HepG2 (cell line): ENCODE data around the gene TTC6. TPM values are rescaled to one million over a fixed set of nuclear protein-coding genes. Genes with fewer than 3 reads are reported as not detected.

ENCODE experiments used
- AGO2 ChIP-seq: fragments of 200-400 bp; formaldehyde crosslinking; optimal IDR thresholded peaks from 2 replicates; pipeline ENCODE3; 2017; ENCODE audit warnings: mild to moderate bottlenecking, low read depth, low read length, moderate library complexity
- AHDC1 ChIP-seq: sonication (generic); formaldehyde crosslinking; IDR thresholded peaks from 2 replicates; pipeline ENCODE4 v1.5.1; 2020; ENCODE audit warnings: mild to moderate bottlenecking, missing genetic modification reagents, borderline replicate concordance
- CTCF ChIP-seq: sonication (generic); formaldehyde crosslinking; IDR thresholded peaks from 2 replicates; pipeline ENCODE4 v1.5.0; 2020; ENCODE audit warnings: mild to moderate bottlenecking, missing genetic modification reagents, moderate library complexity
- GATA4 ChIP-seq: sonication (generic); IDR thresholded peaks from 2 replicates; pipeline ENCODE4 v1.6.1; 2016; ENCODE audit warnings: antibody characterized with exemption, low read depth, borderline replicate concordance
- ISL2 ChIP-seq: sonication (generic); formaldehyde crosslinking; IDR thresholded peaks from 2 replicates; pipeline ENCODE4 v1.5.0; 2020; ENCODE audit warnings: missing genetic modification reagents
- MLX ChIP-seq: IDR thresholded peaks from 2 replicates; pipeline ENCODE4 v1.6.1; 2016
- PHF5A ChIP-seq: IDR thresholded peaks from one replicate; pipeline ENCODE4 v1.6.1; 2018; ENCODE audit warnings: low read depth, missing genetic modification reagents; ENCODE audit not compliant: unreplicated experiment
- POLR2A ChIP-seq, 2 experiments: IDR thresholded peaks; 2 replicates each; pipeline ENCODE4 v1.6.1; 2011; ENCODE audit warnings: low read depth in 2 of 2, low read length in 2 of 2, mild to moderate bottlenecking in 1 of 2, moderate library complexity in 1 of 2; ENCODE audit not compliant: insufficient read depth in 1 of 2
- RCOR2 ChIP-seq: IDR thresholded peaks from 2 replicates; pipeline ENCODE4 v1.6.1; 2016; ENCODE audit warnings: missing biosample characterization, missing genetic modification reagents
- REL ChIP-seq: sonication (generic); formaldehyde crosslinking; conservative IDR thresholded peaks from 2 replicates; pipeline ENCODE4 v1.8.0; 2022; ENCODE audit warnings: mild to moderate bottlenecking, missing genetic modification reagents, moderate library complexity
- SIX4 ChIP-seq: sonication (generic); formaldehyde crosslinking; IDR thresholded peaks from 2 replicates; pipeline ENCODE4 v1.4.0; 2020; ENCODE audit warnings: missing genetic modification reagents
- ZNF263 ChIP-seq: sonication (generic); formaldehyde crosslinking; IDR thresholded peaks from 2 replicates; pipeline ENCODE4 v1.4.0; 2020; ENCODE audit warnings: missing genetic modification reagents
- ZNF326 ChIP-seq: sonication (generic); formaldehyde crosslinking; IDR thresholded peaks from 2 replicates; pipeline ENCODE4 v1.4.0; 2020; ENCODE audit warnings: missing genetic modification reagents, borderline replicate concordance
- ZNF33A ChIP-seq: sonication (generic); formaldehyde crosslinking; IDR thresholded peaks from 2 replicates; pipeline ENCODE4 v1.5.1; 2020; ENCODE audit warnings: missing genetic modification reagents, mild to moderate bottlenecking, moderate library complexity, borderline replicate concordance
- ZNF503 ChIP-seq: sonication (generic); formaldehyde crosslinking; IDR thresholded peaks from 2 replicates; pipeline ENCODE4 v1.4.0; 2020; ENCODE audit warnings: missing genetic modification reagents
- ZNF564 ChIP-seq: sonication (generic); formaldehyde crosslinking; IDR thresholded peaks from 2 replicates; pipeline ENCODE4 v1.8.1; 2023; ENCODE audit warnings: mild to moderate bottlenecking, missing genetic modification reagents
- ZNF607 ChIP-seq: sonication (generic); formaldehyde crosslinking; IDR thresholded peaks from 2 replicates; pipeline ENCODE4 v1.5.1; 2020; ENCODE audit warnings: missing genetic modification reagents, mild to moderate bottlenecking, borderline replicate concordance
- ZNF749 ChIP-seq: sonication (generic); formaldehyde crosslinking; IDR thresholded peaks from 2 replicates; pipeline ENCODE4 v1.8.0; 2022; ENCODE audit warnings: mild to moderate bottlenecking, missing genetic modification reagents, moderate library complexity, borderline replicate concordance
- ZNF761 ChIP-seq: sonication (generic); formaldehyde crosslinking; conservative IDR thresholded peaks from 2 replicates; pipeline ENCODE4 v1.4.0; 2020; ENCODE audit warnings: mild to moderate bottlenecking, missing genetic modification reagents
- polyA plus RNA-seq, 8 experiments: library from polyadenylated mRNA; depleted of rRNA in 3 of 8; stranded (reverse) in 7 of 8; unstranded in 1 of 8; fragments of >200 nt; fragmentation: Illumina TruSeq in 4 of 8; extraction: Trizol in 4 of 8; gene quantifications; 2 replicates each; pipeline versions ENCODE4 v1.2.1 to v1.2.3, GENCODE V29; 2011 to 2016; ENCODE audit warnings: low read depth in 4 of 8, missing spikeins in 1 of 8, mixed read lengths in 1 of 8; ENCODE audit not compliant: insufficient read depth in 1 of 8
- total RNA-seq, 5 experiments: library from RNA; depleted of rRNA; stranded (reverse); fragments of >200 nt; fragmentation: Illumina TruSeq; extraction: Trizol; gene quantifications; 2 replicates each; pipeline ENCODE4 v1.2.3, GENCODE V29; 2016; ENCODE audit warnings: low read depth in 1 of 5

TTC6 gene
- total and polyA plus RNA-seq, 2 of the 13 experiments (the other 11 are each of a cell fraction or from before 2014, with no cell fraction given), result 9.3 to 27.4 TPM

GRCh38 chr14:37546621-37547447, 48.6 kb upstream of the TTC6 start (continued):
- TF ChIP-seq ZNF607 (CRISPR knock-in tag) (no peak), ISL2 (CRISPR knock-in tag) (peak; percentile 100), ZNF326 (CRISPR knock-in tag) (no peak; the same call in 1 of the 2 replicates), GATA4 (peak; percentile 97), MLX (CRISPR knock-in tag) (peak; percentile 91), ZNF33A (CRISPR knock-in tag) (no peak; the same call in 1 of the 2 replicates), CTCF (no peak), ZNF749 (CRISPR knock-in tag) (no peak; the same call in 1 of the 2 replicates), AGO2 (no peak), PHF5A (CRISPR knock-in tag) (peak; percentile 95), POLR2A (IDR thresholded peaks at IDR 0.05; ENCODE audit: insufficient read depth in 1 of 2, low read depth in 2 of 2, low read length in 2 of 2) (peak in 1 of 2 experiments; percentile 47; a peak in 1 of 4 replicates), RCOR2 (peak; percentile 98), ZNF503 (CRISPR knock-in tag) (peak; percentile 100), ZNF761 (CRISPR knock-in tag) (no peak; the same call in 1 of the 2 replicates), ZNF263 (CRISPR knock-in tag) (no peak), SIX4 (CRISPR knock-in tag) (peak; percentile 96), AHDC1 (peak; percentile 99), ZNF564 (peak; percentile 77), REL (CRISPR knock-in tag) (peak; percentile 34; the same call in 1 of the 2 replicates)
